Fibroblast of lung (primary cell): ENCODE measurements around the gene KNDC1.

Experiments used
- EZH2 ChIP-seq: IDR thresholded peaks from 2 replicates; pipeline ENCODE4 v1.5.1; 2012; ENCODE audit warnings: low read length, control low read depth, mild to moderate bottlenecking; ENCODE audit errors: missing control alignments
- TF ChIP-seq, protein P1 (sequence below), 2 donors: IDR thresholded peaks in 1 of 2; conservative IDR thresholded peaks in 1 of 2; 1 replicate in 1 of 2; 2 replicates in 1 of 2; pipeline ENCODE4 v1.5.1; 2011 to 2012; ENCODE audit warnings: low read length in 2 of 2, control low read depth in 1 of 2, inconsistent platforms in 1 of 2, low read depth in 1 of 2, mild to moderate bottlenecking in 1 of 2

- TF ChIP-seq, protein P1, sequence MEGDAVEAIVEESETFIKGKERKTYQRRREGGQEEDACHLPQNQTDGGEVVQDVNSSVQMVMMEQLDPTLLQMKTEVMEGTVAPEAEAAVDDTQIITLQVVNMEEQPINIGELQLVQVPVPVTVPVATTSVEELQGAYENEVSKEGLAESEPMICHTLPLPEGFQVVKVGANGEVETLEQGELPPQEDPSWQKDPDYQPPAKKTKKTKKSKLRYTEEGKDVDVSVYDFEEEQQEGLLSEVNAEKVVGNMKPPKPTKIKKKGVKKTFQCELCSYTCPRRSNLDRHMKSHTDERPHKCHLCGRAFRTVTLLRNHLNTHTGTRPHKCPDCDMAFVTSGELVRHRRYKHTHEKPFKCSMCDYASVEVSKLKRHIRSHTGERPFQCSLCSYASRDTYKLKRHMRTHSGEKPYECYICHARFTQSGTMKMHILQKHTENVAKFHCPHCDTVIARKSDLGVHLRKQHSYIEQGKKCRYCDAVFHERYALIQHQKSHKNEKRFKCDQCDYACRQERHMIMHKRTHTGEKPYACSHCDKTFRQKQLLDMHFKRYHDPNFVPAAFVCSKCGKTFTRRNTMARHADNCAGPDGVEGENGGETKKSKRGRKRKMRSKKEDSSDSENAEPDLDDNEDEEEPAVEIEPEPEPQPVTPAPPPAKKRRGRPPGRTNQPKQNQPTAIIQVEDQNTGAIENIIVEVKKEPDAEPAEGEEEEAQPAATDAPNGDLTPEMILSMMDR (conservative IDR thresholded peaks at IDR 0.05 in 1 of 2, IDR thresholded peaks at IDR 0.05 in 1 of 2; ENCODE audit: low read depth in 1 of 2, low read length in 2 of 2), result no peak
- TF ChIP-seq EZH2, result no peak
Measured at GRCh38 chr10:133141958-133142340, 18.1 kb upstream of the KNDC1 start.
